C4-2B (cell line): Measurements from ENCODE around the gene FTCD.

ENCODE experiments used
- ZFX ChIP-seq: fragments of 450-650 bp; IDR thresholded peaks from 2 replicates; pipeline ENCODE4 v1.6.1; 2017
- TF ChIP-seq, protein P1 (sequence below): fragments of 450-650 bp; conservative IDR thresholded peaks from 2 replicates; pipeline ENCODE4 v1.5.1; 2017; ENCODE audit warnings: mild to moderate bottlenecking

GRCh38 chr21:46094401-46095082, 60.8 kb downstream of the FTCD start:
- TF ChIP-seq, protein P1, sequence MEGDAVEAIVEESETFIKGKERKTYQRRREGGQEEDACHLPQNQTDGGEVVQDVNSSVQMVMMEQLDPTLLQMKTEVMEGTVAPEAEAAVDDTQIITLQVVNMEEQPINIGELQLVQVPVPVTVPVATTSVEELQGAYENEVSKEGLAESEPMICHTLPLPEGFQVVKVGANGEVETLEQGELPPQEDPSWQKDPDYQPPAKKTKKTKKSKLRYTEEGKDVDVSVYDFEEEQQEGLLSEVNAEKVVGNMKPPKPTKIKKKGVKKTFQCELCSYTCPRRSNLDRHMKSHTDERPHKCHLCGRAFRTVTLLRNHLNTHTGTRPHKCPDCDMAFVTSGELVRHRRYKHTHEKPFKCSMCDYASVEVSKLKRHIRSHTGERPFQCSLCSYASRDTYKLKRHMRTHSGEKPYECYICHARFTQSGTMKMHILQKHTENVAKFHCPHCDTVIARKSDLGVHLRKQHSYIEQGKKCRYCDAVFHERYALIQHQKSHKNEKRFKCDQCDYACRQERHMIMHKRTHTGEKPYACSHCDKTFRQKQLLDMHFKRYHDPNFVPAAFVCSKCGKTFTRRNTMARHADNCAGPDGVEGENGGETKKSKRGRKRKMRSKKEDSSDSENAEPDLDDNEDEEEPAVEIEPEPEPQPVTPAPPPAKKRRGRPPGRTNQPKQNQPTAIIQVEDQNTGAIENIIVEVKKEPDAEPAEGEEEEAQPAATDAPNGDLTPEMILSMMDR = no peak
- TF ChIP-seq ZFX = no peak
